GM12878 (cell line): ENCODE results near the gene CACNA1H. TPM values are rescaled to one million over a fixed set of nuclear protein-coding genes. Genes with fewer than 3 reads are reported as not detected.
"Not testable (repeated sequence)": the region's sequence is repeated elsewhere in the genome, so short reads cannot be mapped to it uniquely, and the experiment has no call there.

Experiments
- ATAC-seq: fragments of 200-7000 bp; cut with Tn5 transposase; 3 replicates; pipeline ENCODE4 v1.9.1; 2020; ENCODE audit warnings: mild to moderate bottlenecking, moderate library complexity
- BruUV-seq: library from RNA; stranded (reverse); fragments of 400-500 nt; replicated peaks from 2 replicates; lab custom pipeline; 2021; lab: Mats Ljungman, UMichigan
- CTCF ChIA-PET: fragments of 300-600 bp; sonication (Branson Sonifier 250); formaldehyde crosslinking; extraction: SDS; loops from one replicate; lab custom pipeline; 2021; ENCODE audit warnings: inconsistent platforms; lab: Yijun Ruan, JAX
- POLR2A ChIA-PET: fragments of 350-600 bp; formaldehyde crosslinking; extraction: SDS; loops from one replicate; lab custom pipeline; 2021; ENCODE audit warnings: inconsistent platforms; lab: Charles Lee
- RAD21 ChIA-PET: fragments of 300-600 bp; sonication (Branson Sonifier 250); formaldehyde crosslinking; loops from one replicate; lab custom pipeline; 2023; ENCODE audit warnings: antibody characterized with exemption; ENCODE audit not compliant: unreplicated experiment; lab: Charles Lee
- SMC1A ChIA-PET: fragments of 300-600 bp; sonication (Branson Sonifier 250); formaldehyde crosslinking; loops from one replicate; lab custom pipeline; 2023; ENCODE audit not compliant: unreplicated experiment, uncharacterized antibody; lab: Charles Lee
- DNase-seq: peaks from one replicate; pipeline ENCODE4 v3.0.0-alpha.2; 2011; ENCODE audit warnings: low read depth, low spot score
- FAIRE-seq: peaks from 3 replicates; lab custom pipeline; 2011; peaks lifted over from hg19 to GRCh38; lab: Jason Lieb, UNC
- H2AFZ ChIP-seq: 2 replicates; pipeline ENCODE4 v1.6.0; 2011; ENCODE audit warnings: low read depth, low read length, control low read depth; ENCODE audit not compliant: control insufficient read depth
- H3K27ac ChIP-seq: 2 replicates; pipeline ENCODE4 v1.5.1; 2011; ENCODE audit warnings: control low read depth; ENCODE audit not compliant: control insufficient read depth, insufficient read depth
- H3K27me3 ChIP-seq, 2 experiments: replicated peaks in 1 of 2; 2 replicates each; pipeline versions ENCODE4 v1.6.0 to v1.6.1; 2011; ENCODE audit warnings: low read length in 1 of 2; ENCODE audit not compliant: control insufficient read depth in 2 of 2, insufficient read depth in 2 of 2
- H3K36me3 ChIP-seq, 2 experiments: 2 replicates each; pipeline ENCODE4 v1.5.1; 2011; ENCODE audit warnings: low read length in 1 of 2; ENCODE audit not compliant: control insufficient read depth in 2 of 2, insufficient read depth in 2 of 2
- H3K4me1 ChIP-seq: 2 replicates; pipeline ENCODE4 v1.6.1; 2011; ENCODE audit warnings: mild to moderate bottlenecking, low read length, moderate library complexity, mixed read lengths; ENCODE audit not compliant: control insufficient read depth, insufficient read depth
- H3K4me2 ChIP-seq: 2 replicates; pipeline ENCODE4 v1.6.0; 2011; ENCODE audit warnings: control low read depth; ENCODE audit not compliant: control insufficient read depth, insufficient read depth
- H3K4me3 ChIP-seq: fragments of 200-600 bp; sonication (generic); 2 replicates; pipeline ENCODE4 v1.5.1; 2016
- H3K79me2 ChIP-seq: 2 replicates; pipeline ENCODE4 v1.6.0; 2011; ENCODE audit warnings: low read length; ENCODE audit not compliant: control insufficient read depth, insufficient read depth
- H3K9ac ChIP-seq: 2 replicates; pipeline ENCODE4 v1.8.0; 2011; ENCODE audit warnings: low read length, control low read depth, mixed read lengths; ENCODE audit not compliant: control insufficient read depth, insufficient read depth
- H3K9me3 ChIP-seq: replicated peaks from 3 replicates; pipeline ENCODE4 v1.5.1; 2011; ENCODE audit warnings: mild to moderate bottlenecking, low read length; ENCODE audit not compliant: control insufficient read depth, insufficient read depth
- H4K20me1 ChIP-seq: 2 replicates; pipeline ENCODE4 v1.6.0; 2011; ENCODE audit not compliant: control insufficient read depth, insufficient read depth
- CEBPB ChIP-seq, 2 experiments: fragments of 150-350 bp in 1 of 2; IDR thresholded peaks; 2 replicates each; pipeline ENCODE4 v1.6.1; 2012 to 2014; ENCODE audit warnings: low read depth in 2 of 2, low read length in 2 of 2, borderline replicate concordance in 1 of 2, inconsistent platforms in 1 of 2
- MEF2B ChIP-seq: fragments of 450-650 bp; IDR thresholded peaks from 2 replicates; pipeline ENCODE4 v1.6.1; 2018; ENCODE audit warnings: mild to moderate bottlenecking, moderate library complexity; ENCODE audit not compliant: partially characterized antibody, poor library complexity, severe bottlenecking
- MTA3 ChIP-seq: IDR thresholded peaks from 2 replicates; pipeline ENCODE4 v1.6.1; 2012; ENCODE audit warnings: low read length, inconsistent platforms, borderline replicate concordance
- NFYA ChIP-seq: IDR thresholded peaks from 2 replicates; pipeline ENCODE4 v1.6.1; 2011; ENCODE audit warnings: low read depth, mild to moderate bottlenecking, low read length, improper control_type of control experiment, borderline replicate concordance
- RCOR1 ChIP-seq: conservative IDR thresholded peaks from 2 replicates; pipeline ENCODE4 v1.6.1; 2012; ENCODE audit warnings: low read depth, low read length, improper control_type of control experiment
- RELA ChIP-seq: fragments of 450-650 bp; IDR thresholded peaks from 2 replicates; pipeline ENCODE4 v1.8.0; 2014; ENCODE audit warnings: borderline replicate concordance; ENCODE audit not compliant: partially characterized antibody
- SPI1 ChIP-seq: IDR thresholded peaks from 2 replicates; pipeline ENCODE4 v1.6.1; 2011; ENCODE audit warnings: low read depth, mild to moderate bottlenecking, low read length, moderate library complexity, borderline replicate concordance; ENCODE audit not compliant: insufficient read depth
- WGBS: methylation state at CpG from one replicate; pipeline ENCODE4 v1.1.6; 2016; ENCODE audit warnings: low lambda C conversion rate; ENCODE audit not compliant: insufficient replicate concordance, insufficient coverage; ENCODE audit errors: missing lambda C conversion rate; 5-methylcytosine and 5-hydroxymethylcytosine counted together
- in situ Hi-C: fragments of 300-500 bp; cut with MboI; formaldehyde crosslinking; loops from 9 replicates; pipeline ENCODE4 v1.14.3; 2018; ENCODE audit warnings: mixed read lengths
- intact Hi-C: fragments of 100-400 bp; cut with micrococcal nuclease; formaldehyde crosslinking; loops from one replicate; pipeline ENCODE4 v1.14.2; 2022; ENCODE audit not compliant: unreplicated experiment
- polyA plus RNA-seq, 11 experiments: library from polyadenylated mRNA; depleted of rRNA in 4 of 11; unstranded in 6 of 11; stranded (reverse) in 5 of 11; fragments of >200 nt; fragmentation: Nextera tagmentation in 4 of 11; fragmentation: Illumina TruSeq in 1 of 11; extraction: Ambion mirVana in 4 of 11; extraction: Trizol in 1 of 11; gene quantifications; 1 replicate in 1 of 11; 2 replicates in 10 of 11; pipeline versions ENCODE4 v1.2.1 to v1.2.3, GENCODE V29; 2011 to 2016; ENCODE audit warnings: inconsistent platforms in 2 of 11, missing spikeins in 2 of 11, low read depth in 1 of 11
- total RNA-seq, 4 experiments: library from RNA; depleted of rRNA in 3 of 4; stranded (reverse); fragments of >200 nt in 3 of 4; fragmentation: Illumina TruSeq in 1 of 4; extraction: Trizol in 1 of 4; gene quantifications; 2 replicates each; pipeline versions ENCODE4 v1.2.1 to v1.2.3, GENCODE V29; 2013 to 2021
- TF ChIP-seq, protein P1 (sequence below): fragments of 450-650 bp; IDR thresholded peaks from 2 replicates; pipeline ENCODE4 v1.6.1; 2016; ENCODE audit warnings: mild to moderate bottlenecking

Gene CACNA1H
- total and polyA plus RNA-seq, 10 of the 15 experiments (the other 5 are each of a cell fraction or from before 2014, with no cell fraction given), result 0.03 to 0.54 TPM; not detected in 8

DNA sequence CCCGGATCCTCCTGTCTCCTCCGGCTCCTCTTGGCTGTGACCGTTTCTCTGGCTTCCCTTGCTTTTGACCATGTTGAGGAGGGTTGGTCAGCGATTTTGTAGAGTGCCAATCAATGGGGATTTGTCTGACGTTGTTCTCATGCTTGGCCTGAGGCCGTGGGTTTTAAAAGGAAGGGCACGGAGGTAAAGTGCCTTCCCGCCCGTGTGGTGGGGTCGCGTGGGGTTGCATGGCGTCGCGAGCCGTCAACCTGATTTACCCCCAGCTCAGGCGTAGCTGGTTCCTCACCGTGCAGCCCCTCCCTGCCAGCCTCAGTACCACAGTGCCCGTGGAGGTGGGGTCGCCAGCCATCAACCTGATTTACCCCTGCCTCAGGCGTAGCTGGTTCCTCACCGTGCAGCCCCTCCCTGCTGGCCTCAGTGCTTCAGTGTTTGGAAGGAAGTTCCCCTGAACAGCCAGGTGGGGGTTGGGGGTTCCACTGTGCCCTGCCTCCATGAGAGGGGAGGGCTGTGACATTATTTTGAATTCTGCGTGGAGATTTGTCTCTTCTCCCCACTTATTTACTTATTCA lies 92.6 kb downstream of the CACNA1H start:
- no peaks in the 10 kb centered on the region for H3K79me2 ChIP-seq
- RAD21 ChIA-PET, result no interaction called here
- ATAC-seq (no peak), DNase-seq (no peak), FAIRE-seq (no peak)
- TF ChIP-seq MEF2B (no peak), NFYA (no peak), RELA (no peak), SPI1 (no peak), MTA3 (no peak), CEBPB (IDR thresholded peaks at IDR 0.05; ENCODE audit: borderline replicate concordance in 1 of 2, low read depth in 2 of 2, low read length in 2 of 2) (no peak), RCOR1 (no peak)
- TF ChIP-seq, protein P1, sequence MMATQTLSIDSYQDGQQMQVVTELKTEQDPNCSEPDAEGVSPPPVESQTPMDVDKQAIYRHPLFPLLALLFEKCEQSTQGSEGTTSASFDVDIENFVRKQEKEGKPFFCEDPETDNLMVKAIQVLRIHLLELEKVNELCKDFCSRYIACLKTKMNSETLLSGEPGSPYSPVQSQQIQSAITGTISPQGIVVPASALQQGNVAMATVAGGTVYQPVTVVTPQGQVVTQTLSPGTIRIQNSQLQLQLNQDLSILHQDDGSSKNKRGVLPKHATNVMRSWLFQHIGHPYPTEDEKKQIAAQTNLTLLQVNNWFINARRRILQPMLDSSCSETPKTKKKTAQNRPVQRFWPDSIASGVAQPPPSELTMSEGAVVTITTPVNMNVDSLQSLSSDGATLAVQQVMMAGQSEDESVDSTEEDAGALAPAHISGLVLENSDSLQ, result no peak
- SMC1A ChIA-PET, result no interaction called here
- no peak overlapping the region for H3K4me2 ChIP-seq
- no peak overlapping the region for H2AFZ ChIP-seq
- no peak overlapping the region for H3K4me3 ChIP-seq
- CTCF ChIA-PET, result no interaction called here
- H3K36me3 ChIP-seq, result no peaks in the 10 kb centered on the region
- H3K27ac ChIP-seq, result no peak overlapping the region
- no peak overlapping the region for H3K9ac ChIP-seq
- in situ Hi-C loops (no loop called here), intact Hi-C loops (no loop called here)
- BruUV-seq, result no TSS peak
- no peaks in the 10 kb centered on the region for H4K20me1 ChIP-seq
- POLR2A ChIA-PET, result no interaction called here
- no peaks in the 10 kb centered on the region for H3K4me1 ChIP-seq
- no peaks in the 10 kb centered on the region for H3K9me3 ChIP-seq
- no peaks in the 10 kb centered on the region for H3K27me3 ChIP-seq
- 37% methylated on average over 22 of the region's 22 CpGs for WGBS

DNA sequence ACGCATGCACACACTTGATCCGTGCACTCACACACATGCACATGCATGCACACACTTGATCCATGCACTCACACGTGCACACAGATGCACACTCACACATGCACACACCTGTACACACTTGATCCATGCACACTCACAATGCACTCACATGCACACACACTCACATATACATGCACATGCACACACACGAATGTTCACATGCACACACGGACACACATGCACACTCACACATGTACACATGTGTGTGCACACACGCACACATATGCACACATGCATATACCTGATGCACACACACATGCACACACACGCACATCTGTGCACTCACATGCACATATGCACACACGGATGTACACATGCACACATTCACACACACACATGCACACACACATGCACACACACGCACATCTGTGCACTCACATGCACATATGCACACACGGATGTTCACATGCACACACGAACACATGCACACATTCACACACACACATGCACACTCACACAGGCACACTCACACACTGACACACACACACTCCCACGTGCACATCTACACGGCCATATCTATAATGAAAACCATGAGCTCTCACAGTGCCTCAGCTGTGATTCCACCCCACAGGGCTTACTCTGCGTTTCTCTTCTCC lies 95.1 kb downstream of the CACNA1H start:
- H3K79me2 ChIP-seq, DNase-seq, H3K27ac ChIP-seq, in situ Hi-C loops, H3K4me2 ChIP-seq, POLR2A ChIA-PET, H3K36me3 ChIP-seq, ATAC-seq, H3K9me3 ChIP-seq, SMC1A ChIA-PET, H3K9ac ChIP-seq, RAD21 ChIA-PET, H4K20me1 ChIP-seq, H3K27me3 ChIP-seq, H3K4me1 ChIP-seq, H2AFZ ChIP-seq, FAIRE-seq, intact Hi-C loops, BruUV-seq, H3K4me3 ChIP-seq: not testable (repeated sequence)
- CTCF ChIA-PET, result interaction anchor here (0.9 kb wide), 1 partner anchor 160 kb away, joined by 3 read pairs; no protein-coding TSS in a partner anchor
- 50% methylated on average over 11 of the region's 14 CpGs for WGBS
